ENCODE data around the gene CDC25B. TPM values are rescaled to one million over a fixed set of nuclear protein-coding genes. Genes with fewer than 3 reads are reported as not detected.
A peak's percentile ranks its signal among the peaks of the same experiment; 100 is the strongest.

CDC25B gene
- total and polyA plus RNA-seq, 2 of the 8 experiments (the other 6 are each of a cell fraction or from before 2014, with no cell fraction given) = 21.7 to 31.2 TPM

GRCh38 chr20:3819411-3820047 is 23.4 kb downstream of the CDC25B start:
- no peak overlapping the region for H2BK15ac ChIP-seq (ENCODE audit: low read length)
- no peak overlapping the region for H3K18ac ChIP-seq (ENCODE audit: extremely low read depth, low read length)
- peak overlapping the region; percentile 51 for H4K91ac ChIP-seq (replicated peaks; ENCODE audit: insufficient read length, low read length)
- no peaks in the 10 kb centered on the region for H4K20me1 ChIP-seq (replicated peaks in 1 of 2; ENCODE audit: control insufficient read depth in 1 of 2, insufficient read depth in 2 of 2, low read length in 2 of 2)
- H3K23me2 ChIP-seq (ENCODE audit: low read depth, low read length) = peaks cover 4% of the 10 kb centered on the region; the same call in 1 of the 2 replicates
- peak in 1 of 2 experiments; percentile 49 for DNase-seq (ENCODE audit: low read depth in 1 of 2, low spot score in 2 of 2)
- H2BK5ac ChIP-seq (ENCODE audit: low read depth, low read length) = no peak overlapping the region
- no peak overlapping the region; the same call in 1 of the 2 replicates for H4K8ac ChIP-seq (ENCODE audit: extremely low read depth, insufficient read depth, low read length)
- H3K79me1 ChIP-seq (ENCODE audit: low read depth, low read length) = no peaks in the 10 kb centered on the region
- ChIA-PET POLR2A (ENCODE audit: partially characterized antibody) (interaction anchor here (1.0 to 4.5 kb wide), 9 partner anchors 13 to 253 kb away, joined by 3 to 29 read pairs (median 4); partner anchors contain the start of gene CENPB), CTCF (ENCODE audit: partially characterized antibody) (interaction anchor here (0.7 to 10.6 kb wide), 20 partner anchors 12 to 271 kb away, joined by 3 to 128 read pairs (median 6); partner anchors contain the start of genes CENPB and SPEF1)
- H2BK12ac ChIP-seq (ENCODE audit: low read depth, low read length) = no peak overlapping the region; the same call in 1 of the 2 replicates
- H2AFZ ChIP-seq (ENCODE audit: low read length) = no peak overlapping the region
- H2BK20ac ChIP-seq (ENCODE audit: low read length) = no peak overlapping the region
- no peak overlapping the region for H3K23ac ChIP-seq (ENCODE audit: insufficient read length)
- peak overlapping the region in 3 of 4 experiments; percentile 79 to 96 (median 91); a peak in 7 of 8 replicates for H3K4me3 ChIP-seq (ENCODE audit: extremely low read depth in 1 of 4, insufficient read depth in 2 of 4, low read depth in 3 of 4, low read length in 4 of 4)
- WGBS, 2 experiments (ENCODE audit: extremely low coverage in 1 of 2, insufficient coverage in 1 of 2, insufficient read length in 1 of 2, insufficient replicate concordance in 2 of 2, low coverage in 1 of 2, low lambda C conversion rate in 2 of 2, missing lambda C conversion rate in 1 of 2) = 81% methylated on average over 19 of the region's 20 CpGs; no CpG with 5 or more reads in 1 of the 2 experiments
- no peak overlapping the region for H3K27ac ChIP-seq (ENCODE audit: low read depth, low read length)
- no peak overlapping the region for H3K14ac ChIP-seq (ENCODE audit: insufficient read length)
- H3K4ac ChIP-seq (replicated peaks; ENCODE audit: insufficient read length, low read depth, low read length) = no peak overlapping the region
- no peak for FAIRE-seq
- no peaks in the 10 kb centered on the region for H3K36me3 ChIP-seq (ENCODE audit: control insufficient read depth in 2 of 4, insufficient read depth in 4 of 4, low read length in 3 of 4)
- no peaks in the 10 kb centered on the region for H3K27me3 ChIP-seq (replicated peaks in 1 of 4; ENCODE audit: control insufficient read depth in 3 of 4, extremely low read depth in 1 of 4, insufficient read depth in 3 of 4, low read length in 3 of 4)
- H4K5ac ChIP-seq (ENCODE audit: insufficient read length, low read depth, low read length) = no peak overlapping the region
- H3K56ac ChIP-seq (replicated peaks; ENCODE audit: insufficient read length, low read depth, low read length) = no peak overlapping the region
- H2AK5ac ChIP-seq (ENCODE audit: low read depth, low read length) = no peak overlapping the region
- H3K79me2 ChIP-seq (ENCODE audit: control insufficient read depth in 1 of 2, insufficient read depth in 2 of 2, low read length in 2 of 2) = no peaks in the 10 kb centered on the region
- peak overlapping the region; percentile 25 to 79 for H3K4me2 ChIP-seq (ENCODE audit: insufficient read depth in 1 of 2, low read depth in 2 of 2, low read length in 2 of 2)
- H2BK120ac ChIP-seq (replicated peaks; ENCODE audit: low read depth, low read length) = no peak overlapping the region
- H3K9me3 ChIP-seq (ENCODE audit: insufficient read depth in 2 of 2, low read depth in 1 of 2, low read length in 1 of 2) = no peaks in the 10 kb centered on the region
- no peak overlapping the region; a peak in 1 of 7 replicates for H3K9ac ChIP-seq (replicated peaks in 1 of 4; ENCODE audit: extremely low read depth in 1 of 4, low read depth in 3 of 4, low read length in 3 of 4)
- H3K4me1 ChIP-seq (replicated peaks in 1 of 4; ENCODE audit: control insufficient read depth in 3 of 4, insufficient read depth in 4 of 4, low read length in 3 of 4) = peaks cover 0 to 13% (median 5%) of the 10 kb centered on the region in 4 experiments; a peak in 4 of 7 replicates
- TF ChIP-seq FOSL1 (IDR thresholded peaks at IDR 0.05; ENCODE audit: insufficient read depth, low read depth, low read length) = no peak
- TF ChIP-seq SP4 (IDR thresholded peaks at IDR 0.05; ENCODE audit: low read length) = no peak
- TF ChIP-seq ATF3 (IDR thresholded peaks at IDR 0.05; ENCODE audit: insufficient read depth, low read depth, low read length) = no peak
- TF ChIP-seq JUN (IDR thresholded peaks at IDR 0.05; ENCODE audit: low read depth, low read length) = no peak
- no peak for TF ChIP-seq RAD21 (IDR thresholded peaks at IDR 0.05 in 1 of 2, conservative IDR thresholded peaks at IDR 0.05 in 1 of 2; ENCODE audit: low read depth in 2 of 2, low read length in 2 of 2)
- no peak for TF ChIP-seq NANOG (IDR thresholded peaks at IDR 0.05; ENCODE audit: insufficient read depth, low read depth, low read length, poor library complexity, severe bottlenecking)
- TF ChIP-seq KDM1A (IDR thresholded peaks at IDR 0.05; ENCODE audit: borderline replicate concordance, low read length) = no peak
- TF ChIP-seq SUZ12 (IDR thresholded peaks at IDR 0.05; ENCODE audit: low read length) = no peak
- TF ChIP-seq CBX8 (IDR thresholded peaks at IDR 0.05; ENCODE audit: borderline replicate concordance, low read depth, low read length) = no peak
- no peak for TF ChIP-seq TCF12 (IDR thresholded peaks at IDR 0.05; ENCODE audit: low read depth, low read length)
- TF ChIP-seq BRCA1 (IDR thresholded peaks at IDR 0.05; ENCODE audit: low read depth, low read length) = no peak
- TF ChIP-seq TEAD4 (IDR thresholded peaks at IDR 0.05; ENCODE audit: low read depth, low read length) = no peak

Data from H1 (cell line).